ENCODE data around the gene PCTP. TPM values are rescaled to one million over a fixed set of nuclear protein-coding genes. Genes with fewer than 3 reads are reported as not detected.

The PCTP gene
- polyA plus RNA-seq, 10 donors = 10.4 to 12.6 (median 11.8) TPM

- no peak for DNase-seq
Observed at GRCh38 chr17:55751720-55752250, 934 bp downstream of the PCTP start.

DNA sequence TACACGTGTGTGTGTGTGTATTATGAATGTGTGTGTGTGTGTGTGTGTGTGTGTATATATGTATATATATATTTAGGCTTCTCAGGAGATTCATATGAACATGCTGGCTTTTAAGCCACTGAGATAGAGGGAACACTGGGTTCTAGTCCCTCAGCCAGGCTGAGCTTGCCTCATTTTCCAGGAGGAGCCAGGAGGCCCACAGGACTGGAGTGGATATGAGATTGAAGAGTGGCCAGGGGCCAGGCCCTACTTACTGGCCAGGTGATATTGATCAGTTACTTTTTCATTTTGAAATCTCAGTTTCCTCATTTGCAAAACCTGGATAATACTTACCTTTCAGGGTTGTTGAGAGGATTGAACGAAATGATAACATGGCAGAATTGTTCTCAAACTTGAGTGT lies 5.8 kb downstream of the PCTP start:
- no peak for DNase-seq

DNA sequence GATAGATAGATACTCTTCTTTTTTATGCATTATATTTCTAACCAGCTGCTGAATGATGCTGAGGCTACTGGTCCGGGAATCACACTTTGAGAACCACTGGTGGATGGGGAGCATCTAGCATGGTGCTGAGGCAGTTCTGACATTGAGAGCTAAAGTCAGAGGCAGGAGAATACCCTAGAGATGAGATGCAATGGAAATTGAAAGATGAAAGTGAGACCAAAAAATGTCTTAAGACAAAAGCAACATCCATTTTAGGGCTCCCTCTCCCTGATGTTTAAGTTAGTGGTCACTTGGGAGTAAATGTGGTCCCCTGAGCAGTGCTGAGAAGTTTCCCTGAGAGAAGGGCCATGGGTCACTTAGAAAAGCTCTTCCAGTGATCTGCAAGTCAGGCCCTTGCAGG lies 6.8 kb downstream of the PCTP start:
- no peak for DNase-seq

DNA sequence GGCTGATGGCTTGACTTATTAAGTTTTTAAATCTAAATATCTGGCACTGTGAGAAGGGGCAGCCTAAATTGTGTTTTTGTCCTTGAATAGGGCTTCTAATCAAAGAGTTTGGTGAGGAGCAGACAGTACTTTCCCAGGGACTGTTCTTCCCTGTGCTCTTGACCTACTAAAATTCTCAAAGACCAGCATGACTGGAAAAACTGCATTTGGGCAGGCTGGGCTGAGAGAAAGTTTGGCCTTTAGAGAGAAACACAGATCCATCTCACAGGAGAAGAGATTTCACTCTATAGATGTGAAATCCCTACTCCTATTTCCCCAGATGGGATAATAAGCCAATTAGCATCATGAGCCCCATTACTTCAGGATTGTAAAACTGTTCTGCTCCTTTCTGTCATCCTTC lies 7.3 kb downstream of the PCTP start:
- DNase-seq = no peak

- DNase-seq = no peak
Observed at GRCh38 chr17:55760643-55761355, 9.9 kb downstream of the PCTP start.

DNA sequence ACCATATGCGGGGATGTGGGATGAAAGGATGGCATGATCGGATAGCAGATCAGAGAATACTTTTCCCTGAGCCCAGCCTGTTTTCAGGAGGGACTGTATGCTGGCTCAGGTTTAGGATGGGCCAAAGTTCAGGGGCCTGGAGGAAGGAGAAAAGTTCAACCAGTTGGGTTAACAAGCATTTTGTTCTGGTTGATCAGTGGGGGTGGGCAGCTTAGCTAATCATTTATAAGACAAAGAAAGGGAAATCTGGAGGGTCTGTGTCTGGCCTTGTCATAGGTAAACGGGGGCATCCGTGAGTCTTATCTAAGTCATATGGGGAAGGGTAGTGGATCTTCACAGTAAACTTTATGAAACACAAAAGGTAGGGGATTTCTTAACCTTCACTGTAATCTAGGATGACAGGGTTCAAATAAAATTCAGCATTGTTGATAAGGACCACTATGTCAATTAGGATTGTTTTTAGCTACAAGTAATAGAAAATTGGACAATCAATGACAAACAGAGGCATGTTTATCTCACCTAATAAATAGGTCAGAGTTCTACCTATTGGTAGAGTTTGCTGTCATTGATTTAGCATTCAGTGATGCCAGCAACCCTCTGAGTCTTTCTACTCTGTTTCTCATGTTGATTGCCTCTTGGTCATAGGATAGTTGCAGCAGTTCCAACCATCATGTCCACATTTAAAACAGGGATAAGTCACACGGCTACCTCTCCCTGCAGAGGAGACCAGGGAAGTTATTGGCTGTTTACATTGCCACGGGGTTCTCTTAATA lies 11.4 kb downstream of the PCTP start:
- DNase-seq = no peak

GRCh38 chr17:55763856-55764255 lies 13.0 kb downstream of the PCTP start:
- DNase-seq = no peak

- DNase-seq = no peak
Observed at GRCh38 chr17:55764610-55765009, 13.8 kb downstream of the PCTP start.

GRCh38 chr17:55765472-55765871 lies 14.6 kb downstream of the PCTP start:
- no peak for DNase-seq

GRCh38 chr17:55768936-55769624 lies 18.2 kb downstream of the PCTP start:
- DNase-seq = peak in 2 of 3 donors; percentile 26 to 59

GRCh38 chr17:55769625-55770000 lies 18.8 kb downstream of the PCTP start:
- peak; percentile 16 to 48 (median 42) for DNase-seq

- peak; percentile 48 to 67 (median 52) for DNase-seq
Observed at GRCh38 chr17:55770196-55770870, 19.5 kb downstream of the PCTP start.

- no peak for DNase-seq
Observed at GRCh38 chr17:55772086-55772485, 21.2 kb downstream of the PCTP start.

DNA sequence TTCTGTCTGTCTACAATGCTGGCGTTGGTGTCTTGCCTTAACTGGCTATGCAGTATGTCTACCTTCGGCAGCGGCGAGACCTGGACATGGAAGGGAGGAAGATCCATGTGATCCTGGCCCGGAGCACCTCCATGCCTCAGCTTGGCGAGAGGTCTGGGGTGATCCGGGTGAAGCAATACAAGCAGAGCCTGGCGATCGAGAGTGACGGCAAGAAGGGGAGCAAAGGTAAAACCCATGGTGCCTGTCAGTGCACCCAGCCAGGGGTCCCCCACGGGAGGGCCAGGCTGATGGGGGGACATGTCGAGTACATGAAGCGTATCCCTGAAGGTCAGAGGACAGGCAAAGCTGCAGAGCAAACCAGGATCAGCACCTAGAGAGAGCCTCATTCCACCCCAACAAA lies 22.8 kb downstream of the PCTP start:
- no peak for DNase-seq

GRCh38 chr17:55774846-55775271 lies 24.0 kb downstream of the PCTP start:
- peak in 1 of 3 donors; percentile 65 for DNase-seq

- DNase-seq = no peak
Observed at GRCh38 chr17:55776271-55776670, 25.4 kb downstream of the PCTP start.

- no peak for DNase-seq
Observed at GRCh38 chr17:55777471-55777971, 26.7 kb downstream of the PCTP start.

DNA sequence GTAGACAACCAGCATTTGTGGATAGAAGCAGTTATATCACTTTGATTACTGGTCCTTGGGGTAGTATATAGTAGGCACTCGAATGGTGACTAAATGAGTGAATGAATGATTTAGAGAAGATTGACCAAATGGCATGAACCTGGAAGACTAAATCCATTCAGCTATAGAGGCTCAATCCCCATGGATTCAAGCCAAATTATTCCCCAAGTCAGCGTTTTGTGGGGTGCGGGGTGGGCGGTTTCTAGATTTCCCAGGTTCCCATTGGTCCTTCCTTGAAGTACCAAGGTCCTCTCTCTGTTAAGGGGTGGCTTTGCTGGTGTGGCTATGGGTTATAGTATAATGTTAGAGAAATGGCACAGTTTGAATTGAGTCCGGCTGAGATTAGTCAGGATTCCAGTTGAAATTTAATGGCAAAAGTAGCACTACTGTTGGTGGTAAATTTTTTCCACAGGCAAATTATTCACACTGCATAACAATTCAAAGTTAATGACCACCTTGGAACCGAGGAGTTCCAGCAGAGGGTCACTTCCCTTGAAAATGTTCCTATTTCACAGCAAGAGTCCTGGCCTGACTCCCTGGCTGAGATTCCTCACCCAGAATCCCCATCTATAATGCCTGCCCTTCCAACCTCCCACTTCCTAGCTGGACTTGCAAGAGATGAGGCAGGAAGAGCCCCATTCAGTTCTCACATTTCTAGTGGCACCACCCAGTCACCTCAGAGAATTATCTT lies 27.7 kb downstream of the PCTP start:
- DNase-seq = no peak

- DNase-seq = peak; percentile 42 to 85 (median 76)
Observed at GRCh38 chr17:55783684-55784245, 32.9 kb downstream of the PCTP start.

DNA sequence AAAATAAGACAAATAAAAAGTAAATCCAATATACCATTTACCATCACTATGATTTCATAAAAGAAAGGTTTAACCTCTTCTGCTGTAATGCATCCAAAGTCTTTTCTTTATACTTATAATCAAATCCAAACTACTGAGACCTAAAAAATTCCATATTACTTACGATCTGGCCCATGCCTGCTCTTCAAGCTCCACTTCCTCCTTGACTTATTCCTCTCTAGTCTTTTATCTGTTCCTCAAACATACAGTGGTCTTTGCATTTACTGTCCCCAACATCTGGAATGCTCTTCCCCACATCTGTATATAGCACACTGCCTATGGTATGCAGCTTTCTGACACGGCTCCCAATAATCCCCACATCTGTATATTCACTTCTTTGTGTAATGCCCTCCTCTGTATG lies 33.8 kb downstream of the PCTP start:
- peak in 1 of 3 donors; percentile 30 for DNase-seq

- DNase-seq = peak in 1 of 3 donors; percentile 10
Observed at GRCh38 chr17:55785181-55785580, 34.3 kb downstream of the PCTP start.
